Effector memory CD4-positive, alpha-beta T cell (primary cell): ENCODE results near the gene OVCH1.

Source experiments
- DNase-seq, 3 donors: peaks; one replicate each; pipeline ENCODE4 v3.0.0-alpha.2; 2020
- H3K27ac ChIP-seq: 2 replicates; pipeline ENCODE4 v1.7.0; 2013; ENCODE audit warnings: mild to moderate bottlenecking, low read length, moderate library complexity; ENCODE audit not compliant: insufficient read depth, poor library complexity, severe bottlenecking
- H3K27me3 ChIP-seq: replicated peaks from 2 replicates; pipeline ENCODE4 v1.7.0; 2013; ENCODE audit warnings: mild to moderate bottlenecking, low read length; ENCODE audit not compliant: insufficient read depth, control insufficient read depth, poor library complexity, severe bottlenecking
- H3K36me3 ChIP-seq: 2 replicates; pipeline ENCODE4 v1.7.0; 2013; ENCODE audit warnings: mild to moderate bottlenecking, low read length, moderate library complexity; ENCODE audit not compliant: control insufficient read depth, insufficient read depth
- H3K4me1 ChIP-seq: 2 replicates; pipeline ENCODE4 v1.7.0; 2013; ENCODE audit warnings: low read length, mild to moderate bottlenecking; ENCODE audit not compliant: control insufficient read depth, insufficient read depth, poor library complexity, severe bottlenecking
- H3K4me3 ChIP-seq: 2 replicates; pipeline ENCODE4 v1.7.0; 2013; ENCODE audit warnings: low read length, low read depth, mild to moderate bottlenecking; ENCODE audit not compliant: insufficient read depth, poor library complexity, severe bottlenecking
- H3K9me3 ChIP-seq: 2 replicates; pipeline ENCODE4 v1.7.0; 2013; ENCODE audit warnings: mild to moderate bottlenecking, low read length, moderate library complexity; ENCODE audit not compliant: control insufficient read depth

The OVCH1 gene

DNA sequence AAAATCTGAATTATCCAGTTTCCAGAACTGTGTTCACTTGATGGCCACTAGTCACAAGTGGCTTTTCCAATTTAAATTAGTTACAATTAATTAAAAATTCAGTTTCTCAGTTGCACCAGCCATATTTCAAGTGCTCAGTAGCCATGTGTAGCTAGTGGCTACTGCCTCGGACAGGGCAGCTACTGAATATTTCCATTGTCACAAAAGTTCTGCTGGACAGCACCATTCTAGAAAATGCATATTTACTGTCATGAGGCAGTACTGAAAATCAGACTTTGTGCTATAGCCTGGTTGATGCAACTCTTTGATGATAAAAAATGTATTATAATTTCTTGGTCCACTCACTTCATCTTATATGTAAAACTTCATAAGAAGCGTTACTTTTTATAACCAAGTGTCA is 11.5 kb upstream of the OVCH1 start:
- Histone ChIP-seq H3K27ac (no peak overlapping the region), H3K36me3 (no peaks in the 10 kb centered on the region), H3K27me3 (no peaks in the 10 kb centered on the region), H3K4me3 (no peak overlapping the region), H3K9me3 (no peaks in the 10 kb centered on the region), H3K4me1 (no peaks in the 10 kb centered on the region)
- DNase-seq = no peak

DNA sequence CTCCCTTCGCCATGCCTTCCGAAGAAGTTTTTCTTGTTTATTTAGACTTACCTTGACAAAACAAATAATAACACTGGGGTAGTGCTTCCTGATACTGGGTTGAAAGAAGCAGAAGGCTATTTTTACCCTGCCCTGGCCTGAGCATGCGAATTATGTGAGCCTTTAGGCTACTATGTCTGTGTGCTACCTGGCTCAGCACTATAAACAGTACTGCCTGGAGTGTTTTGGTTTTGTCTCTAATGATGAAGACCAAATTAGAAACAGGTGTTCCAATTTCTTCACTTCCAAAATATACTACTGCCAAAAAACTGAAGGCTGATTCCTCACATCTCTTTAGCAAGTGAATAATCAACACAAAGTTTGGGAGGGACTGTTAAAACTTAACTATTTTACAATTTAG is 7.6 kb upstream of the OVCH1 start:
- Histone ChIP-seq H3K4me1 (no peaks in the 10 kb centered on the region), H3K4me3 (no peak overlapping the region), H3K27ac (no peak overlapping the region), H3K27me3 (no peaks in the 10 kb centered on the region), H3K9me3 (no peaks in the 10 kb centered on the region), H3K36me3 (no peaks in the 10 kb centered on the region)
- DNase-seq = no peak

- no peaks in the 10 kb centered on the region for H3K36me3 ChIP-seq
- H3K4me1 ChIP-seq = no peaks in the 10 kb centered on the region
- H3K9me3 ChIP-seq = no peaks in the 10 kb centered on the region
- H3K27me3 ChIP-seq = no peaks in the 10 kb centered on the region
- no peak for DNase-seq
- H3K27ac ChIP-seq = no peak overlapping the region
- H3K4me3 ChIP-seq = no peak overlapping the region
These were observed 5.8 kb upstream of the OVCH1 start for GRCh38 chr12:29503283-29503682.

- H3K27me3 ChIP-seq = no peaks in the 10 kb centered on the region
These were observed 1.7 kb upstream of the OVCH1 start for GRCh38 chr12:29499235-29499634.

GRCh38 chr12:29492891-29493290 is 4.6 kb downstream of the OVCH1 start:
- H3K4me1 ChIP-seq = no peaks in the 10 kb centered on the region
- H3K27me3 ChIP-seq = no peaks in the 10 kb centered on the region
- H3K27ac ChIP-seq = no peak overlapping the region
- no peaks in the 10 kb centered on the region for H3K36me3 ChIP-seq
- no peaks in the 10 kb centered on the region for H3K9me3 ChIP-seq
- DNase-seq = no peak
- H3K4me3 ChIP-seq = no peak overlapping the region

More at GRCh38 chr12:29499235-29499634, 1.7 kb upstream of the OVCH1 start:
- Histone ChIP-seq H3K9me3 (no peaks in the 10 kb centered on the region), H3K36me3 (no peaks in the 10 kb centered on the region), H3K27ac (no peak overlapping the region), H3K4me3 (no peak overlapping the region), H3K4me1 (no peaks in the 10 kb centered on the region)
- no peak for DNase-seq

DNA sequence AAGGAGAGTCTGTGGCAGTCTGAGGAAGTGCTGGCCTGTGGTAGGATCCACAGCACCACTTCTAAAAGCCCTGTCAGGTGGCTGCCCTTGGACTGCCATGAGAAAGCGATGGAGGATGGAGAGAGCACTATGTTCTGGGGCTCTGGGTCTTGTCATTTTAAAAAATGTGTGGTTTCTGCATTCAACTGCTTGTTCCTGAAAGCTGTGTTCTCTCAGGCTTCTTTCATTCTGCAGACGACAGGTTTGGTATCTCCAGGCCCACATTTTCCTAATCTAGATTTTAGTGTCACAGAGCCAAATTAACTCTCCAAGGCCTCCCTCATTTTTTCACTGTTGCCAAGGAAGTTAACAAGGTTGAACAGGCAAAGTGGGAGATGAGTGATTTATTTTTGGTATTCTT is 10.5 kb downstream of the OVCH1 start:
- H3K36me3 ChIP-seq = no peaks in the 10 kb centered on the region
- DNase-seq = no peak
- no peaks in the 10 kb centered on the region for H3K4me1 ChIP-seq
- no peaks in the 10 kb centered on the region for H3K9me3 ChIP-seq
- peaks cover 7% of the 10 kb centered on the region for H3K27me3 ChIP-seq
- H3K4me3 ChIP-seq = no peak overlapping the region
- H3K27ac ChIP-seq = no peak overlapping the region

DNA sequence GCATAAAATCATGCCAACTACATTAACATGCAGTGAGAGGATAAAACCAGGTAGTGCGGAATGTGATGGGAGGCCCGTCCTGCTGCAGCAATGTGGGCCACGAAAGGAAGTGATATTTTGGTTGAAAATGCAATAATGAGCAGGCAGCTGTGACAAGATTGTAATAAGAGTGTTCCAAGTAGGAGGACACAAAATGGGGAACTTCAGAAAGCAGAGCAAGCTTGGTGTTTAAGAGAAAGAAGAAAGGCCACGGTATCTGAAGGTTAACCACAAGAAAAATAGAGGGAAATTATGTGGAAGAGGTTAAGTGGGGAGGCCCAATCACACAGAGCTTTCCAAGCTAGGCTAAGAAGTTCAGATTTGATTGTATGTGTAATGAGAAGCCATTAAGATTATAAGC is 34.3 kb downstream of the OVCH1 start:
- no peak overlapping the region for H3K27ac ChIP-seq
- DNase-seq = no peak
- no peaks in the 10 kb centered on the region for H3K9me3 ChIP-seq
- H3K36me3 ChIP-seq = no peaks in the 10 kb centered on the region
- H3K27me3 ChIP-seq = peaks cover 3% of the 10 kb centered on the region
- H3K4me1 ChIP-seq = no peaks in the 10 kb centered on the region
- no peak overlapping the region for H3K4me3 ChIP-seq

DNA sequence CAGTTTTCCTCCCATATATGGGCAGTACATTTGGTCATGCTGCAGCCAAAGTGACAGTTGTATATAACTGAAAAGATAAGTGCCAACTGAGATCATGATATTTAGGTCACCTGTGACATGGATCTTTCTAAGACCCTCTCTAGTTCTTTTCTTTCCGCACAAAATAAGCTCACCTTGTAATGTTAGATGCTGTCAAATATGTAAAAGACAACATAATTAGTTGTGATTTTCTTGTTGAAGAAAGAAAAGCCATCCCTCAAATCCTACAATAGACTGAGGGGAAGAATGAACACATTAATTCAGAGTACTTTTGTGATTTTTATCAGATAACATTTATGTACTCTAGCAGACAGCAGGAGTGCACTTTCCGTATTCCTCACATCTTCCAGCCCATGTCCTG is 37.4 kb downstream of the OVCH1 start:
- no peak for DNase-seq
- Histone ChIP-seq H3K27ac (no peak overlapping the region), H3K27me3 (no peaks in the 10 kb centered on the region)

GRCh38 chr12:29455087-29455486 is 42.4 kb downstream of the OVCH1 start:
- Histone ChIP-seq H3K27ac (no peak overlapping the region), H3K9me3 (no peaks in the 10 kb centered on the region), H3K36me3 (no peaks in the 10 kb centered on the region), H3K4me1 (no peaks in the 10 kb centered on the region), H3K27me3 (no peaks in the 10 kb centered on the region), H3K4me3 (no peak overlapping the region)
- no peak for DNase-seq

More for the DNA sequence above, 37.4 kb downstream of the OVCH1 start:
- H3K9me3 ChIP-seq = no peaks in the 10 kb centered on the region
- no peaks in the 10 kb centered on the region for H3K36me3 ChIP-seq
- no peak overlapping the region for H3K4me3 ChIP-seq
- H3K4me1 ChIP-seq = no peaks in the 10 kb centered on the region

DNA sequence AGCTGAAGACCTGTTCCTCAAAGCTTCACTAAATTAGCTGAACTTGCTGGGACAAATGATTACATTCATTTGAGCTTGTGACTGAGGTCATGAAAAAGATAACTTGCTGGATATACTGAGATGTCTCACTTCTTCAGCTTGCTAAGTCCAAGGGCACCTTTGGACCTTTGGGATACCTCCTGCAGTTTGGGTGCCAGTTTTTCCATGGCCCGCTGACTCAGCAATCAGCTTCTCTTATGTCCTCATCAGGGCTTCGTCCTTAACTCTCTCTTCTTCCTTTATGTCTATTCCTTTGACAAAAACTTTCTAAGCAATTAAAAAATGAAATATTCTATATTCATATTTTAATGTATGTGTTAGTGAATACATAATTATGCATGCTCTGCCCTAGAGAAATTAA is 45.6 kb downstream of the OVCH1 start:
- DNase-seq = no peak
- H3K27ac ChIP-seq = no peak overlapping the region

GRCh38 chr12:29448157-29448556 is 49.3 kb downstream of the OVCH1 start:
- no peaks in the 10 kb centered on the region for H3K4me1 ChIP-seq
- H3K9me3 ChIP-seq = no peaks in the 10 kb centered on the region
- H3K27me3 ChIP-seq = no peaks in the 10 kb centered on the region
- no peaks in the 10 kb centered on the region for H3K36me3 ChIP-seq
- H3K4me3 ChIP-seq = no peak overlapping the region
- DNase-seq = no peak
- no peak overlapping the region for H3K27ac ChIP-seq

More for the DNA sequence above, 45.6 kb downstream of the OVCH1 start:
- Histone ChIP-seq H3K4me1 (no peaks in the 10 kb centered on the region), H3K27me3 (no peaks in the 10 kb centered on the region), H3K36me3 (no peaks in the 10 kb centered on the region), H3K9me3 (no peaks in the 10 kb centered on the region), H3K4me3 (no peak overlapping the region)
